WTC11 (cell line): ENCODE measurements around the gene LMAN2L. TPM values are rescaled to one million over a fixed set of nuclear protein-coding genes. Genes with fewer than 3 reads are reported as not detected.
"Not testable (repeated sequence)": the region's sequence is repeated elsewhere in the genome, so short reads cannot be mapped to it uniquely, and the experiment has no call there.

Source experiments
- ATAC-seq: fragments of 200-7000 bp; cut with Tn5 transposase; 2 replicates; pipeline ENCODE4 v1.10.0; 2021; ENCODE audit warnings: mild to moderate bottlenecking, moderate library complexity
- CTCF ChIA-PET: fragments of 300-600 bp; sonication (Branson Sonifier 250); formaldehyde crosslinking; loops from one replicate; lab custom pipeline; 2021; ENCODE audit warnings: antibody characterized with exemption; lab: Charles Lee
- POLR2A ChIA-PET: fragments of 350-600 bp; sonication (Branson Sonifier 250); formaldehyde crosslinking; loops from one replicate; lab custom pipeline; 2021; ENCODE audit warnings: antibody characterized with exemption; lab: Charles Lee
- DNase-seq: peaks from one replicate; pipeline ENCODE4 v3.0.0; 2021; ENCODE audit warnings: low spot score
- H3K27ac Mint-ChIP-seq: 2 replicates; pipeline ENCODE4 v1.8.0; 2021; ENCODE audit warnings: mixed read lengths
- H3K27me3 Mint-ChIP-seq: 2 replicates; pipeline ENCODE4 v1.8.0; 2021; ENCODE audit warnings: low read depth, mild to moderate bottlenecking, moderate library complexity, mixed read lengths
- H3K36me3 Mint-ChIP-seq: 2 replicates; pipeline ENCODE4 v1.8.0; 2021; ENCODE audit warnings: mixed read lengths
- H3K4me1 Mint-ChIP-seq: 2 replicates; pipeline ENCODE4 v1.8.0; 2022; ENCODE audit warnings: mixed read lengths
- H3K4me3 Mint-ChIP-seq: 2 replicates; pipeline ENCODE4 v1.8.0; 2021; ENCODE audit warnings: mild to moderate bottlenecking, moderate library complexity, mixed read lengths
- H3K9me3 Mint-ChIP-seq: 2 replicates; pipeline ENCODE4 v1.8.0; 2021; ENCODE audit warnings: mixed read lengths
- GRHL2 ChIP-seq: fragments of 250-450 bp; sonication (Bioruptor Pico); IDR thresholded peaks from 2 replicates; pipeline ENCODE4 v1.8.0; 2022; ENCODE audit warnings: mild to moderate bottlenecking, moderate library complexity; ENCODE audit not compliant: insufficient replicate concordance, severe bottlenecking
- JUN ChIP-seq: sonication (generic); formaldehyde crosslinking; IDR thresholded peaks from 2 replicates; pipeline ENCODE4 v1.8.0; 2023; ENCODE audit warnings: mild to moderate bottlenecking, missing genetic modification reagents
- KAT7 ChIP-seq: sonication (generic); formaldehyde crosslinking; IDR thresholded peaks from 2 replicates; pipeline ENCODE4 v1.8.1; 2023; ENCODE audit warnings: missing genetic modification reagents, mild to moderate bottlenecking, borderline replicate concordance
- NFE2L1 ChIP-seq: sonication (generic); formaldehyde crosslinking; IDR thresholded peaks from 2 replicates; pipeline ENCODE4 v1.8.1; 2023; ENCODE audit warnings: missing genetic modification reagents
- NR1H2 ChIP-seq: sonication (generic); formaldehyde crosslinking; IDR thresholded peaks from 2 replicates; pipeline ENCODE4 v1.9.0; 2021; ENCODE audit warnings: mild to moderate bottlenecking, moderate library complexity, missing genetic modification reagents
- NR3C1 ChIP-seq: sonication (generic); formaldehyde crosslinking; conservative IDR thresholded peaks from 2 replicates; pipeline ENCODE4 v1.8.1; 2023; ENCODE audit warnings: low read depth, mild to moderate bottlenecking, missing genetic modification reagents
- PREB ChIP-seq: sonication (generic); formaldehyde crosslinking; IDR thresholded peaks from 2 replicates; pipeline ENCODE4 v1.8.1; 2022; ENCODE audit warnings: mild to moderate bottlenecking, missing genetic modification reagents, moderate library complexity, borderline replicate concordance
- RELA ChIP-seq: sonication (generic); formaldehyde crosslinking; IDR thresholded peaks from 2 replicates; pipeline ENCODE4 v1.8.1; 2022; ENCODE audit warnings: missing genetic modification reagents, mild to moderate bottlenecking, borderline replicate concordance
- SP1 ChIP-seq: sonication (generic); formaldehyde crosslinking; conservative IDR thresholded peaks from 2 replicates; pipeline ENCODE4 v1.8.1; 2022; ENCODE audit warnings: missing genetic modification reagents
- TEAD1 ChIP-seq: sonication (generic); formaldehyde crosslinking; IDR thresholded peaks from 2 replicates; pipeline ENCODE4 v1.8.0; 2022; ENCODE audit warnings: mild to moderate bottlenecking, missing genetic modification reagents
- ZNF219 ChIP-seq: sonication (generic); formaldehyde crosslinking; IDR thresholded peaks from 2 replicates; pipeline ENCODE4 v1.8.0; 2023; ENCODE audit warnings: missing genetic modification reagents, mild to moderate bottlenecking, borderline replicate concordance
- ZNF263 ChIP-seq: sonication (generic); formaldehyde crosslinking; IDR thresholded peaks from 2 replicates; pipeline ENCODE4 v1.8.1; 2022; ENCODE audit warnings: low read depth, mild to moderate bottlenecking, moderate library complexity, missing genetic modification reagents
- ZNF671 ChIP-seq: fragments of 250-450 bp; sonication (Bioruptor Pico); IDR thresholded peaks from 2 replicates; pipeline ENCODE4 v1.8.0; 2021; ENCODE audit warnings: mild to moderate bottlenecking
- total RNA-seq: library from RNA; stranded (reverse); gene quantifications from 3 replicates; pipeline ENCODE4 v1.2.3, GENCODE V29; 2021
- TF ChIP-seq, protein P1 (sequence below): fragments of 250-450 bp; sonication (Bioruptor Pico); IDR thresholded peaks from 2 replicates; pipeline ENCODE4 v1.9.0; 2021; ENCODE audit warnings: mild to moderate bottlenecking
- TF ChIP-seq, protein P2 (sequence below): sonication (generic); formaldehyde crosslinking; IDR thresholded peaks from 2 replicates; pipeline ENCODE4 v1.8.0; 2022; ENCODE audit warnings: mild to moderate bottlenecking, missing genetic modification reagents
- TF ChIP-seq, protein P3 (sequence below): sonication (generic); formaldehyde crosslinking; IDR thresholded peaks from 2 replicates; pipeline ENCODE4 v1.8.1; 2022; ENCODE audit warnings: low read depth, mild to moderate bottlenecking, moderate library complexity, missing genetic modification reagents, borderline replicate concordance
- TF ChIP-seq, protein P4 (sequence below): sonication (generic); formaldehyde crosslinking; IDR thresholded peaks from 2 replicates; pipeline ENCODE4 v1.8.1; 2022; ENCODE audit warnings: mild to moderate bottlenecking, moderate library complexity, missing genetic modification reagents
- TF ChIP-seq, protein P5 (sequence below): fragments of 250-450 bp; sonication (Bioruptor Pico); IDR thresholded peaks from 2 replicates; pipeline ENCODE4 v1.9.0; 2021; ENCODE audit warnings: mild to moderate bottlenecking
- TF ChIP-seq, protein P6 (sequence below): sonication (generic); formaldehyde crosslinking; IDR thresholded peaks from 2 replicates; pipeline ENCODE4 v1.8.1; 2023; ENCODE audit warnings: mild to moderate bottlenecking, missing genetic modification reagents, moderate library complexity
- TF ChIP-seq, protein P7 (sequence below): fragments of 250-450 bp; sonication (Bioruptor Pico); IDR thresholded peaks from 2 replicates; pipeline ENCODE4 v1.9.0; 2021; ENCODE audit warnings: mild to moderate bottlenecking, borderline replicate concordance

Gene LMAN2L
- total RNA-seq, 1 experiment from 2014 or later, result 13.5 TPM

DNA sequence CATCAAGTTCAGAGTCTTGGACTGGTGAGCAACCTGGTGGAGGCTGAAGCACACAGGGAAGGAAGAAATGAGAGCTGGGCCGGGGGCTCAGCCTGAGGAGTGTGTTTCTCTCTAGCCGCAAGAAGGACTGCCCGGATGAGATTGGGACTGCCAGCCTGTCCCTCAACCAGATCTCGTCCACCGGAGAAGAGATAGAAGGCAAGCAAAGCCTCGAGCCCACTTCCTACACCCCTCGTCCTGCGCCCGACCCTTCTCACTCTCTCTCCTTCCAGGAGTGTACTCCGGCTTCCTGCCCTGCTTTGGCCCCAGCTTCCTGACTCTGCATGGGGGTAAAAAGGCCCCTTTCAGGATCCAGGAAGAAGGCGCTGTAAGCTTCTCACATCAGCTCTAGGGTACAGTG is 71.1 kb downstream of the LMAN2L start:
- Mint-ChIP-seq H3K4me3 (no peak overlapping the region), H3K4me1 (peaks cover 3% of the 10 kb centered on the region; the same call in 1 of the 2 replicates), H3K27me3 (no peaks in the 10 kb centered on the region), H3K27ac (no peak overlapping the region), H3K9me3 (peaks cover 13% of the 10 kb centered on the region), H3K36me3 (peaks cover 4% of the 10 kb centered on the region)
- ChIA-PET CTCF (interaction anchor here (0.7 to 1.1 kb wide), 2 partner anchors 9 to 94 kb away, joined by 3 to 4 read pairs; no protein-coding TSS in a partner anchor), POLR2A (no interaction called here)
- TF ChIP-seq, protein P1, sequence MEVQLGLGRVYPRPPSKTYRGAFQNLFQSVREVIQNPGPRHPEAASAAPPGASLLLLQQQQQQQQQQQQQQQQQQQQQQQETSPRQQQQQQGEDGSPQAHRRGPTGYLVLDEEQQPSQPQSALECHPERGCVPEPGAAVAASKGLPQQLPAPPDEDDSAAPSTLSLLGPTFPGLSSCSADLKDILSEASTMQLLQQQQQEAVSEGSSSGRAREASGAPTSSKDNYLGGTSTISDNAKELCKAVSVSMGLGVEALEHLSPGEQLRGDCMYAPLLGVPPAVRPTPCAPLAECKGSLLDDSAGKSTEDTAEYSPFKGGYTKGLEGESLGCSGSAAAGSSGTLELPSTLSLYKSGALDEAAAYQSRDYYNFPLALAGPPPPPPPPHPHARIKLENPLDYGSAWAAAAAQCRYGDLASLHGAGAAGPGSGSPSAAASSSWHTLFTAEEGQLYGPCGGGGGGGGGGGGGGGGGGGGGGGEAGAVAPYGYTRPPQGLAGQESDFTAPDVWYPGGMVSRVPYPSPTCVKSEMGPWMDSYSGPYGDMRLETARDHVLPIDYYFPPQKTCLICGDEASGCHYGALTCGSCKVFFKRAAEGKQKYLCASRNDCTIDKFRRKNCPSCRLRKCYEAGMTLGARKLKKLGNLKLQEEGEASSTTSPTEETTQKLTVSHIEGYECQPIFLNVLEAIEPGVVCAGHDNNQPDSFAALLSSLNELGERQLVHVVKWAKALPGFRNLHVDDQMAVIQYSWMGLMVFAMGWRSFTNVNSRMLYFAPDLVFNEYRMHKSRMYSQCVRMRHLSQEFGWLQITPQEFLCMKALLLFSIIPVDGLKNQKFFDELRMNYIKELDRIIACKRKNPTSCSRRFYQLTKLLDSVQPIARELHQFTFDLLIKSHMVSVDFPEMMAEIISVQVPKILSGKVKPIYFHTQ (CRISPR knock-in tag), result no peak
- TF ChIP-seq, protein P2, sequence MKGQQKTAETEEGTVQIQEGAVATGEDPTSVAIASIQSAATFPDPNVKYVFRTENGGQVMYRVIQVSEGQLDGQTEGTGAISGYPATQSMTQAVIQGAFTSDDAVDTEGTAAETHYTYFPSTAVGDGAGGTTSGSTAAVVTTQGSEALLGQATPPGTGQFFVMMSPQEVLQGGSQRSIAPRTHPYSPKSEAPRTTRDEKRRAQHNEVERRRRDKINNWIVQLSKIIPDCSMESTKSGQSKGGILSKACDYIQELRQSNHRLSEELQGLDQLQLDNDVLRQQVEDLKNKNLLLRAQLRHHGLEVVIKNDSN (CRISPR knock-in tag), result no peak
- TF ChIP-seq ZNF219 (CRISPR knock-in tag) (no peak), RELA (no peak), SP1 (CRISPR knock-in tag) (no peak), ZNF671 (CRISPR knock-in tag) (no peak), PREB (CRISPR knock-in tag) (no peak), GRHL2 (CRISPR knock-in tag) (no peak), NFE2L1 (CRISPR knock-in tag) (no peak), NR1H2 (CRISPR knock-in tag) (no peak), ZNF263 (CRISPR knock-in tag) (no peak), TEAD1 (CRISPR knock-in tag) (no peak), JUN (no peak), NR3C1 (CRISPR knock-in tag) (no peak), KAT7 (CRISPR knock-in tag) (no peak)
- TF ChIP-seq, protein P3, sequence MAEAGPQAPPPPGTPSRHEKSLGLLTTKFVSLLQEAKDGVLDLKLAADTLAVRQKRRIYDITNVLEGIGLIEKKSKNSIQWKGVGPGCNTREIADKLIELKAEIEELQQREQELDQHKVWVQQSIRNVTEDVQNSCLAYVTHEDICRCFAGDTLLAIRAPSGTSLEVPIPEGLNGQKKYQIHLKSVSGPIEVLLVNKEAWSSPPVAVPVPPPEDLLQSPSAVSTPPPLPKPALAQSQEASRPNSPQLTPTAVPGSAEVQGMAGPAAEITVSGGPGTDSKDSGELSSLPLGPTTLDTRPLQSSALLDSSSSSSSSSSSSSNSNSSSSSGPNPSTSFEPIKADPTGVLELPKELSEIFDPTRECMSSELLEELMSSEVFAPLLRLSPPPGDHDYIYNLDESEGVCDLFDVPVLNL (CRISPR knock-in tag), result no peak
- TF ChIP-seq, protein P4, sequence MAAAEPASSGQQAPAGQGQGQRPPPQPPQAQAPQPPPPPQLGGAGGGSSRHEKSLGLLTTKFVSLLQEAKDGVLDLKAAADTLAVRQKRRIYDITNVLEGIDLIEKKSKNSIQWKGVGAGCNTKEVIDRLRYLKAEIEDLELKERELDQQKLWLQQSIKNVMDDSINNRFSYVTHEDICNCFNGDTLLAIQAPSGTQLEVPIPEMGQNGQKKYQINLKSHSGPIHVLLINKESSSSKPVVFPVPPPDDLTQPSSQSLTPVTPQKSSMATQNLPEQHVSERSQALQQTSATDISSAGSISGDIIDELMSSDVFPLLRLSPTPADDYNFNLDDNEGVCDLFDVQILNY (CRISPR knock-in tag), result no peak
- TF ChIP-seq, protein P5, sequence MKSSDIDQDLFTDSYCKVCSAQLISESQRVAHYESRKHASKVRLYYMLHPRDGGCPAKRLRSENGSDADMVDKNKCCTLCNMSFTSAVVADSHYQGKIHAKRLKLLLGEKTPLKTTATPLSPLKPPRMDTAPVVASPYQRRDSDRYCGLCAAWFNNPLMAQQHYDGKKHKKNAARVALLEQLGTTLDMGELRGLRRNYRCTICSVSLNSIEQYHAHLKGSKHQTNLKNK, result no peak
- TF ChIP-seq, protein P6, sequence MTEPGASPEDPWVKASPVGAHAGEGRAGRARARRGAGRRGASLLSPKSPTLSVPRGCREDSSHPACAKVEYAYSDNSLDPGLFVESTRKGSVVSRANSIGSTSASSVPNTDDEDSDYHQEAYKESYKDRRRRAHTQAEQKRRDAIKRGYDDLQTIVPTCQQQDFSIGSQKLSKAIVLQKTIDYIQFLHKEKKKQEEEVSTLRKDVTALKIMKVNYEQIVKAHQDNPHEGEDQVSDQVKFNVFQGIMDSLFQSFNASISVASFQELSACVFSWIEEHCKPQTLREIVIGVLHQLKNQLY (CRISPR knock-in tag), result no peak
- TF ChIP-seq, protein P7, sequence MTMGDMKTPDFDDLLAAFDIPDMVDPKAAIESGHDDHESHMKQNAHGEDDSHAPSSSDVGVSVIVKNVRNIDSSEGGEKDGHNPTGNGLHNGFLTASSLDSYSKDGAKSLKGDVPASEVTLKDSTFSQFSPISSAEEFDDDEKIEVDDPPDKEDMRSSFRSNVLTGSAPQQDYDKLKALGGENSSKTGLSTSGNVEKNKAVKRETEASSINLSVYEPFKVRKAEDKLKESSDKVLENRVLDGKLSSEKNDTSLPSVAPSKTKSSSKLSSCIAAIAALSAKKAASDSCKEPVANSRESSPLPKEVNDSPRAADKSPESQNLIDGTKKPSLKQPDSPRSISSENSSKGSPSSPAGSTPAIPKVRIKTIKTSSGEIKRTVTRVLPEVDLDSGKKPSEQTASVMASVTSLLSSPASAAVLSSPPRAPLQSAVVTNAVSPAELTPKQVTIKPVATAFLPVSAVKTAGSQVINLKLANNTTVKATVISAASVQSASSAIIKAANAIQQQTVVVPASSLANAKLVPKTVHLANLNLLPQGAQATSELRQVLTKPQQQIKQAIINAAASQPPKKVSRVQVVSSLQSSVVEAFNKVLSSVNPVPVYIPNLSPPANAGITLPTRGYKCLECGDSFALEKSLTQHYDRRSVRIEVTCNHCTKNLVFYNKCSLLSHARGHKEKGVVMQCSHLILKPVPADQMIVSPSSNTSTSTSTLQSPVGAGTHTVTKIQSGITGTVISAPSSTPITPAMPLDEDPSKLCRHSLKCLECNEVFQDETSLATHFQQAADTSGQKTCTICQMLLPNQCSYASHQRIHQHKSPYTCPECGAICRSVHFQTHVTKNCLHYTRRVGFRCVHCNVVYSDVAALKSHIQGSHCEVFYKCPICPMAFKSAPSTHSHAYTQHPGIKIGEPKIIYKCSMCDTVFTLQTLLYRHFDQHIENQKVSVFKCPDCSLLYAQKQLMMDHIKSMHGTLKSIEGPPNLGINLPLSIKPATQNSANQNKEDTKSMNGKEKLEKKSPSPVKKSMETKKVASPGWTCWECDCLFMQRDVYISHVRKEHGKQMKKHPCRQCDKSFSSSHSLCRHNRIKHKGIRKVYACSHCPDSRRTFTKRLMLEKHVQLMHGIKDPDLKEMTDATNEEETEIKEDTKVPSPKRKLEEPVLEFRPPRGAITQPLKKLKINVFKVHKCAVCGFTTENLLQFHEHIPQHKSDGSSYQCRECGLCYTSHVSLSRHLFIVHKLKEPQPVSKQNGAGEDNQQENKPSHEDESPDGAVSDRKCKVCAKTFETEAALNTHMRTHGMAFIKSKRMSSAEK, result no peak
- no peak for DNase-seq
- ATAC-seq, result no peak; the same call in 1 of the 2 replicates

- H3K27ac Mint-ChIP-seq, H3K27me3 Mint-ChIP-seq, H3K4me3 Mint-ChIP-seq, POLR2A ChIA-PET, CTCF ChIA-PET, ATAC-seq, H3K4me1 Mint-ChIP-seq, DNase-seq, H3K36me3 Mint-ChIP-seq: not testable (repeated sequence)
- H3K9me3 Mint-ChIP-seq, result peaks cover 21% of the 10 kb centered on the region
Observed at GRCh38 chr2:96665717-96666116, 74.1 kb downstream of the LMAN2L start.
